IPS-18a (cell line): ENCODE measurements around the gene YDJC.
"Not testable (repeated sequence)": the region's sequence is repeated elsewhere in the genome, so short reads cannot be mapped to it uniquely, and the experiment has no call there.

Experiments used
- H3K27ac ChIP-seq: one replicate; pipeline ENCODE4 v1.5.1; 2013; ENCODE audit warnings: low read length
- H3K27me3 ChIP-seq: one replicate; pipeline ENCODE4 v1.6.1; 2013; ENCODE audit warnings: mild to moderate bottlenecking, low read length; ENCODE audit not compliant: control insufficient read depth, insufficient read depth
- H3K36me3 ChIP-seq: one replicate; pipeline ENCODE4 v1.6.1; 2013; ENCODE audit warnings: low read depth, low read length; ENCODE audit not compliant: control insufficient read depth
- H3K4me1 ChIP-seq: one replicate; pipeline ENCODE4 v1.6.1; 2013; ENCODE audit warnings: low read depth, low read length; ENCODE audit not compliant: control insufficient read depth
- H3K4me3 ChIP-seq: one replicate; pipeline ENCODE4 v1.5.1; 2013; ENCODE audit warnings: low read length
- H3K9ac ChIP-seq: one replicate; pipeline ENCODE4 v1.6.1; 2013; ENCODE audit warnings: mild to moderate bottlenecking, low read length, moderate library complexity
- H3K9me3 ChIP-seq: one replicate; pipeline ENCODE4 v1.6.1; 2013; ENCODE audit warnings: low read depth, low read length; ENCODE audit not compliant: control insufficient read depth

Gene YDJC

GRCh38 chr22:21612858-21613257 lies 17.0 kb downstream of the YDJC start:
- Histone ChIP-seq H3K27ac (no peak overlapping the region), H3K9me3 (no peaks in the 10 kb centered on the region), H3K36me3 (peaks cover 48% of the 10 kb centered on the region), H3K27me3 (no peaks in the 10 kb centered on the region), H3K4me3 (no peak overlapping the region), H3K4me1 (no peaks in the 10 kb centered on the region), H3K9ac (no peak overlapping the region)

GRCh38 chr22:21611210-21611977 lies 18.4 kb downstream of the YDJC start:
- no peak overlapping the region for H3K27ac ChIP-seq
- H3K4me3 ChIP-seq, result no peak overlapping the region
- H3K4me1 ChIP-seq, result no peaks in the 10 kb centered on the region
- H3K27me3 ChIP-seq, result no peaks in the 10 kb centered on the region
- no peak overlapping the region for H3K9ac ChIP-seq
- H3K36me3 ChIP-seq, result peaks cover 48% of the 10 kb centered on the region
- no peaks in the 10 kb centered on the region for H3K9me3 ChIP-seq

- H3K27ac ChIP-seq, H3K9me3 ChIP-seq, H3K27me3 ChIP-seq, H3K9ac ChIP-seq, H3K4me3 ChIP-seq, H3K4me1 ChIP-seq: not testable (repeated sequence)
- H3K36me3 ChIP-seq, result peaks cover 42% of the 10 kb centered on the region
These were observed 20.2 kb downstream of the YDJC start for GRCh38 chr22:21609556-21610157.

GRCh38 chr22:21606775-21607174 lies 23.0 kb downstream of the YDJC start:
- H3K36me3 ChIP-seq, result peaks cover 19% of the 10 kb centered on the region
- no peaks in the 10 kb centered on the region for H3K27me3 ChIP-seq
- H3K9me3 ChIP-seq, result no peaks in the 10 kb centered on the region
- H3K9ac ChIP-seq, result no peak overlapping the region
- no peak overlapping the region for H3K4me3 ChIP-seq
- no peak overlapping the region for H3K27ac ChIP-seq
- H3K4me1 ChIP-seq, result no peaks in the 10 kb centered on the region

GRCh38 chr22:21605887-21606564 lies 23.8 kb downstream of the YDJC start:
- Histone ChIP-seq H3K27ac (no peak overlapping the region), H3K4me1 (no peaks in the 10 kb centered on the region), H3K9me3 (no peaks in the 10 kb centered on the region), H3K9ac (no peak overlapping the region), H3K4me3 (no peak overlapping the region), H3K27me3 (no peaks in the 10 kb centered on the region), H3K36me3 (peaks cover 12% of the 10 kb centered on the region)

- no peak overlapping the region for H3K27ac ChIP-seq
- no peaks in the 10 kb centered on the region for H3K27me3 ChIP-seq
These were observed 25.8 kb downstream of the YDJC start for GRCh38 chr22:21603973-21604372.

GRCh38 chr22:21602579-21602978 lies 27.2 kb downstream of the YDJC start:
- Histone ChIP-seq H3K4me3 (no peak overlapping the region), H3K27me3 (no peaks in the 10 kb centered on the region), H3K9ac (no peak overlapping the region), H3K36me3 (no peaks in the 10 kb centered on the region), H3K4me1 (no peaks in the 10 kb centered on the region), H3K27ac (no peak overlapping the region), H3K9me3 (no peaks in the 10 kb centered on the region)

More at GRCh38 chr22:21603973-21604372, 25.8 kb downstream of the YDJC start:
- Histone ChIP-seq H3K9ac (no peak overlapping the region), H3K4me3 (no peak overlapping the region), H3K36me3 (no peaks in the 10 kb centered on the region), H3K9me3 (no peaks in the 10 kb centered on the region), H3K4me1 (no peaks in the 10 kb centered on the region)

GRCh38 chr22:21599053-21599893 lies 30.5 kb downstream of the YDJC start:
- H3K36me3 ChIP-seq, result peaks cover 13% of the 10 kb centered on the region
- H3K27ac ChIP-seq, result no peak overlapping the region
- H3K27me3 ChIP-seq, result no peaks in the 10 kb centered on the region
- no peaks in the 10 kb centered on the region for H3K9me3 ChIP-seq
- no peak overlapping the region for H3K4me3 ChIP-seq
- H3K4me1 ChIP-seq, result no peaks in the 10 kb centered on the region
- no peak overlapping the region for H3K9ac ChIP-seq

GRCh38 chr22:21598302-21598701 lies 31.5 kb downstream of the YDJC start:
- Histone ChIP-seq H3K4me3 (no peak overlapping the region), H3K9ac (no peak overlapping the region), H3K9me3 (no peaks in the 10 kb centered on the region), H3K27me3 (no peaks in the 10 kb centered on the region), H3K4me1 (no peaks in the 10 kb centered on the region), H3K27ac (no peak overlapping the region), H3K36me3 (peaks cover 22% of the 10 kb centered on the region)

GRCh38 chr22:21596356-21597135 lies 33.3 kb downstream of the YDJC start:
- not testable (repeated sequence) for H3K4me3 ChIP-seq, H3K27me3 ChIP-seq, H3K4me1 ChIP-seq, H3K9ac ChIP-seq, H3K27ac ChIP-seq, H3K9me3 ChIP-seq
- H3K36me3 ChIP-seq, result peaks cover 30% of the 10 kb centered on the region
